K562 (cell line): ENCODE results near the gene PRDM16. TPM values are rescaled to one million over a fixed set of nuclear protein-coding genes. Genes with fewer than 3 reads are reported as not detected.

Experiments used
- GMEB1 ChIP-seq: fragments of 250-450 bp; sonication (Bioruptor Pico); IDR thresholded peaks from 2 replicates; pipeline ENCODE4 v1.4.0; 2020; ENCODE audit warnings: mild to moderate bottlenecking
- STAT6 ChIP-seq: sonication (generic); formaldehyde crosslinking; IDR thresholded peaks from 2 replicates; pipeline ENCODE4 v1.8.1; 2023; ENCODE audit warnings: mild to moderate bottlenecking, missing genetic modification reagents
- TSHZ1 ChIP-seq: fragments of 250-450 bp; sonication (Bioruptor Pico); IDR thresholded peaks from 2 replicates; pipeline ENCODE4 v1.4.0; 2020; ENCODE audit warnings: mild to moderate bottlenecking, moderate library complexity
- polyA plus RNA-seq, 8 experiments: library from polyadenylated mRNA; depleted of rRNA in 4 of 8; stranded (reverse) in 5 of 8; unstranded in 3 of 8; fragments of >200 nt; fragmentation: Nextera tagmentation in 2 of 8; fragmentation: Illumina TruSeq in 1 of 8; extraction: Ambion mirVana in 2 of 8; extraction: Trizol in 1 of 8; gene quantifications; 2 replicates each; pipeline versions ENCODE4 v1.2.1 to v1.2.3, GENCODE V29; 2011 to 2014; ENCODE audit warnings: inconsistent platforms in 1 of 8, missing spikeins in 1 of 8
- total RNA-seq, 7 experiments: library from RNA; depleted of rRNA in 6 of 7; stranded (reverse); fragments of >200 nt in 6 of 7; fragmentation: Illumina TruSeq in 2 of 7; extraction: Trizol in 2 of 7; gene quantifications; 2 replicates each; pipeline versions ENCODE4 v1.2.1 to v1.2.3, GENCODE V29; 2011 to 2021; ENCODE audit warnings: low replicate concordance in 1 of 7

Gene PRDM16
- total and polyA plus RNA-seq, 9 of the 15 experiments (the other 6 are each of a cell fraction or from before 2014, with no cell fraction given) = 0.10 to 0.27 TPM; not detected in 7

- no peak for TF ChIP-seq STAT6 (CRISPR knock-in tag)
- TF ChIP-seq TSHZ1 (CRISPR knock-in tag) = no peak
- no peak for TF ChIP-seq GMEB1 (CRISPR knock-in tag)
- TF ChIP-seq, all 486 proteins: peak for 16
These were observed 250.9 kb downstream of the PRDM16 start (continued) for GRCh38 chr1:3319874-3320245.
